ENCODE results near the gene BHLHA15.

DNA sequence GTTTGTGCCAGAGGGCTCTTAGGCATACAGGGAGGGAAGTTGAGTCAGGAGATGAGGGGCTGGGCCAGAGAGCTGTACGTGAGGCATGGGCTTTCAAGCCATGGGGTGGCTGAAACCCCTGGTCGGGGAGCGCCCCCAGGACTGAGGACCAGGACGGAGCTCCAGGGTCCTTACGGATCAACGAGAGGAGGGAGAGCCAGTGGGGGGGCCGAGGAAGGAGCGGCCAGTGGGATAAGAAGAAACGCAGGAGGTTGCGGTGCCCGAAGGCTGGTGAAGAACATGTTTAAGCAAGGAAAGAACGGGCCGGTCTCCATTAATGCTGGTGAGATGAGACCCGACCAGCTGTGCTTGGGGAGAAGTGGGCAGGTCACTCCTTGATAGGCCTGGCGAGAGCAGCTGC lies 43.6 kb upstream of the BHLHA15 start:
- TF ChIP-seq, protein P1, sequence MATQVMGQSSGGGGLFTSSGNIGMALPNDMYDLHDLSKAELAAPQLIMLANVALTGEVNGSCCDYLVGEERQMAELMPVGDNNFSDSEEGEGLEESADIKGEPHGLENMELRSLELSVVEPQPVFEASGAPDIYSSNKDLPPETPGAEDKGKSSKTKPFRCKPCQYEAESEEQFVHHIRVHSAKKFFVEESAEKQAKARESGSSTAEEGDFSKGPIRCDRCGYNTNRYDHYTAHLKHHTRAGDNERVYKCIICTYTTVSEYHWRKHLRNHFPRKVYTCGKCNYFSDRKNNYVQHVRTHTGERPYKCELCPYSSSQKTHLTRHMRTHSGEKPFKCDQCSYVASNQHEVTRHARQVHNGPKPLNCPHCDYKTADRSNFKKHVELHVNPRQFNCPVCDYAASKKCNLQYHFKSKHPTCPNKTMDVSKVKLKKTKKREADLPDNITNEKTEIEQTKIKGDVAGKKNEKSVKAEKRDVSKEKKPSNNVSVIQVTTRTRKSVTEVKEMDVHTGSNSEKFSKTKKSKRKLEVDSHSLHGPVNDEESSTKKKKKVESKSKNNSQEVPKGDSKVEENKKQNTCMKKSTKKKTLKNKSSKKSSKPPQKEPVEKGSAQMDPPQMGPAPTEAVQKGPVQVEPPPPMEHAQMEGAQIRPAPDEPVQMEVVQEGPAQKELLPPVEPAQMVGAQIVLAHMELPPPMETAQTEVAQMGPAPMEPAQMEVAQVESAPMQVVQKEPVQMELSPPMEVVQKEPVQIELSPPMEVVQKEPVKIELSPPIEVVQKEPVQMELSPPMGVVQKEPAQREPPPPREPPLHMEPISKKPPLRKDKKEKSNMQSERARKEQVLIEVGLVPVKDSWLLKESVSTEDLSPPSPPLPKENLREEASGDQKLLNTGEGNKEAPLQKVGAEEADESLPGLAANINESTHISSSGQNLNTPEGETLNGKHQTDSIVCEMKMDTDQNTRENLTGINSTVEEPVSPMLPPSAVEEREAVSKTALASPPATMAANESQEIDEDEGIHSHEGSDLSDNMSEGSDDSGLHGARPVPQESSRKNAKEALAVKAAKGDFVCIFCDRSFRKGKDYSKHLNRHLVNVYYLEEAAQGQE (IDR thresholded peaks at IDR 0.05; ENCODE audit: insufficient replicate concordance, low read depth): no peak
- TF ChIP-seq, protein P2, sequence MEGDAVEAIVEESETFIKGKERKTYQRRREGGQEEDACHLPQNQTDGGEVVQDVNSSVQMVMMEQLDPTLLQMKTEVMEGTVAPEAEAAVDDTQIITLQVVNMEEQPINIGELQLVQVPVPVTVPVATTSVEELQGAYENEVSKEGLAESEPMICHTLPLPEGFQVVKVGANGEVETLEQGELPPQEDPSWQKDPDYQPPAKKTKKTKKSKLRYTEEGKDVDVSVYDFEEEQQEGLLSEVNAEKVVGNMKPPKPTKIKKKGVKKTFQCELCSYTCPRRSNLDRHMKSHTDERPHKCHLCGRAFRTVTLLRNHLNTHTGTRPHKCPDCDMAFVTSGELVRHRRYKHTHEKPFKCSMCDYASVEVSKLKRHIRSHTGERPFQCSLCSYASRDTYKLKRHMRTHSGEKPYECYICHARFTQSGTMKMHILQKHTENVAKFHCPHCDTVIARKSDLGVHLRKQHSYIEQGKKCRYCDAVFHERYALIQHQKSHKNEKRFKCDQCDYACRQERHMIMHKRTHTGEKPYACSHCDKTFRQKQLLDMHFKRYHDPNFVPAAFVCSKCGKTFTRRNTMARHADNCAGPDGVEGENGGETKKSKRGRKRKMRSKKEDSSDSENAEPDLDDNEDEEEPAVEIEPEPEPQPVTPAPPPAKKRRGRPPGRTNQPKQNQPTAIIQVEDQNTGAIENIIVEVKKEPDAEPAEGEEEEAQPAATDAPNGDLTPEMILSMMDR (IDR thresholded peaks at IDR 0.05; ENCODE audit: insufficient read depth, low read length): no peak
- TF ChIP-seq SPI1 (IDR thresholded peaks at IDR 0.05; ENCODE audit: borderline replicate concordance, low read depth): no peak

All from HL-60 (cell line).